ENCODE results near the gene CALML5.

CALML5 gene

DNA sequence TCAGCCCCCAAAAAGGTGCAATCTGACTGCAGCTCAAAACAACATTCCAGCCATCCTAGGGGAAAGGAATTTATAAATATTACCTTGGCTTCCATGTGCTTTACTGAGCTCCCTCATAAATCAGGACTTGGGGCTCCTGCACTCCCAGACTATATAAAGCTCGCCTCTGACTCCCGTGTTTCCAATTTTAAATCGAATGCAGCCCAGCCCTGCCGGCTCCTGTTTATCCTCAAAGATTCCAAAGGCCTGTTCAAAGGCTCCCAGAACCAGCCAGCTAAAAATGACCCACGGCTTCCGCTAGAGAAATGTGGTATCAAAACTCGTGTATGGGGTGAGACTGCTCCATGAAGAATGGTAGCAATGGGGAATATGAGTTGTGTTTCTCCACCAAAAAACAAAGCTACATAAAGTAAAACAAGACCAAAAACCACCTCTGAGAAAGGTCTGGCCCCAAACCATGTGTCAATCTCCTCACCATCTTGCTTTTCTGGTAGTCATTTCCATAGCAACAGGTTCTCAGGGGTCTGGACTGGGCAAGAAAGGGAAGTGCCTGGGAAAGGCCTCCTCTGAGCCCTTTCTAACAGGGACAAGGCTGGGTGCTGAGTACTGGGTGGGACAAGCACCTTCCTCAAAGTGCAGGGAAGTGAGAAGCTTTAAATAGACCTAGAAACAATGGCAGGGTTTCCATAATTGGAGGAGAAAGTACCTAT lies 30.5 kb upstream of the CALML5 start:
- Histone ChIP-seq H3F3A (ENCODE audit: control insufficient read depth, insufficient read depth) (no peaks in the 10 kb centered on the region), H3K4me2 (ENCODE audit: low read length) (no peak overlapping the region), H4K20me1 (ENCODE audit: control insufficient read depth, insufficient read depth, low read depth, low read length) (no peaks in the 10 kb centered on the region), H3K36me3 (ENCODE audit: control insufficient read depth, low read length) (no peaks in the 10 kb centered on the region), H3K4me3 (ENCODE audit: low read length) (no peak overlapping the region), H3K27ac (ENCODE audit: low read depth, low read length) (no peak overlapping the region), H3K79me2 (ENCODE audit: control insufficient read depth, low read length) (no peaks in the 10 kb centered on the region), H3K9me2 (replicated peaks; ENCODE audit: control insufficient read depth, low read length) (no peaks in the 10 kb centered on the region), H3K4me1 (ENCODE audit: control insufficient read depth, low read length) (no peaks in the 10 kb centered on the region), H3K9me3 (ENCODE audit: control insufficient read depth, insufficient read depth, low read length) (no peaks in the 10 kb centered on the region), H3K27me3 (ENCODE audit: control insufficient read depth, low read length) (peaks cover 3% of the 10 kb centered on the region; the same call in 1 of the 2 replicates)
- TF ChIP-seq, protein P1, sequence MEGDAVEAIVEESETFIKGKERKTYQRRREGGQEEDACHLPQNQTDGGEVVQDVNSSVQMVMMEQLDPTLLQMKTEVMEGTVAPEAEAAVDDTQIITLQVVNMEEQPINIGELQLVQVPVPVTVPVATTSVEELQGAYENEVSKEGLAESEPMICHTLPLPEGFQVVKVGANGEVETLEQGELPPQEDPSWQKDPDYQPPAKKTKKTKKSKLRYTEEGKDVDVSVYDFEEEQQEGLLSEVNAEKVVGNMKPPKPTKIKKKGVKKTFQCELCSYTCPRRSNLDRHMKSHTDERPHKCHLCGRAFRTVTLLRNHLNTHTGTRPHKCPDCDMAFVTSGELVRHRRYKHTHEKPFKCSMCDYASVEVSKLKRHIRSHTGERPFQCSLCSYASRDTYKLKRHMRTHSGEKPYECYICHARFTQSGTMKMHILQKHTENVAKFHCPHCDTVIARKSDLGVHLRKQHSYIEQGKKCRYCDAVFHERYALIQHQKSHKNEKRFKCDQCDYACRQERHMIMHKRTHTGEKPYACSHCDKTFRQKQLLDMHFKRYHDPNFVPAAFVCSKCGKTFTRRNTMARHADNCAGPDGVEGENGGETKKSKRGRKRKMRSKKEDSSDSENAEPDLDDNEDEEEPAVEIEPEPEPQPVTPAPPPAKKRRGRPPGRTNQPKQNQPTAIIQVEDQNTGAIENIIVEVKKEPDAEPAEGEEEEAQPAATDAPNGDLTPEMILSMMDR (IDR thresholded peaks at IDR 0.05; ENCODE audit: low read depth, low read length, poor library complexity, severe bottlenecking): no peak
- TF ChIP-seq EZH2phosphoT487 (IDR thresholded peaks at IDR 0.05; ENCODE audit: borderline replicate concordance, low read length): no peak

DNA sequence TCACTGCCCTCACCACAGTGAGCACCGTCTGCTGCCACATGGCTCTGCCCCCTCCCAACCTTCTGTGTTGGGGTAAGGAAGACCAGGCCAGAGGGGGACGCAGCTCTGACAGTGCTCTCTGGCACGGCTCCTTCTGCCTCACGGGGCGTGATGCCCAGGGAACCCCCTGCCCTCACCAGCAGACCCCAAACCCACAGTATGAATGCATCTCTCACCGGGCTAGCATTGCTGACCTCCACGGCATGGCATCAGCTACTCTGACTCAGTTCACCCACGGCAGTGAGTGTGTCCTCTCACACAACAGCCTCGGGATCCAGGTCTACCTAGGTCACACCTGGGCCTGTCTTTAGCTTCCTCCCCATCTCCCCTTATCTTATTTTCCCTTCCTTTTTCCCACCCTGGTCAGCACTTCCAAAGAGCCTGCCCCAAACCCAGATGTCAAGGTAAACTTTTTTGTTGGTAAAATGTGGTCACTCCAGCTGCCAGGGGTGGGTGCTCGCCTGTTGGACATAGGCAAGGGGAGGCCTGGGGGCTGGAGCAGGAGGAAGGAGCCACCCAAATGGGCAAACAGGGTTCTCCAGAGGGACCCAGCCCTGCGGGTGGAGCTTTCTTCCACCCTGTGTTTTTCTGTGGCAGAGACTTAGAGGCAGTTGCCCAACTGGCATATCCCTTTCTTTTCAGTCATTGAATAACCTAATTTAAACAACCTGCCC lies 29.8 kb upstream of the CALML5 start:
- Histone ChIP-seq H3K27ac (ENCODE audit: low read depth, low read length) (no peak overlapping the region), H3K27me3 (ENCODE audit: control insufficient read depth, low read length) (peaks cover 3% of the 10 kb centered on the region; the same call in 1 of the 2 replicates), H3K9me2 (replicated peaks; ENCODE audit: control insufficient read depth, low read length) (no peaks in the 10 kb centered on the region), H3K79me2 (ENCODE audit: control insufficient read depth, low read length) (no peaks in the 10 kb centered on the region), H3K4me3 (ENCODE audit: low read length) (no peak overlapping the region), H4K20me1 (ENCODE audit: control insufficient read depth, insufficient read depth, low read depth, low read length) (no peaks in the 10 kb centered on the region), H3K4me2 (ENCODE audit: low read length) (no peak overlapping the region), H3F3A (ENCODE audit: control insufficient read depth, insufficient read depth) (no peaks in the 10 kb centered on the region), H3K9me3 (ENCODE audit: control insufficient read depth, insufficient read depth, low read length) (no peaks in the 10 kb centered on the region), H3K4me1 (ENCODE audit: control insufficient read depth, low read length) (no peaks in the 10 kb centered on the region), H3K36me3 (ENCODE audit: control insufficient read depth, low read length) (no peaks in the 10 kb centered on the region)
- TF ChIP-seq EZH2phosphoT487 (IDR thresholded peaks at IDR 0.05; ENCODE audit: borderline replicate concordance, low read length): no peak
- TF ChIP-seq, protein P1 (IDR thresholded peaks at IDR 0.05; ENCODE audit: low read depth, low read length, poor library complexity, severe bottlenecking): no peak

DNA sequence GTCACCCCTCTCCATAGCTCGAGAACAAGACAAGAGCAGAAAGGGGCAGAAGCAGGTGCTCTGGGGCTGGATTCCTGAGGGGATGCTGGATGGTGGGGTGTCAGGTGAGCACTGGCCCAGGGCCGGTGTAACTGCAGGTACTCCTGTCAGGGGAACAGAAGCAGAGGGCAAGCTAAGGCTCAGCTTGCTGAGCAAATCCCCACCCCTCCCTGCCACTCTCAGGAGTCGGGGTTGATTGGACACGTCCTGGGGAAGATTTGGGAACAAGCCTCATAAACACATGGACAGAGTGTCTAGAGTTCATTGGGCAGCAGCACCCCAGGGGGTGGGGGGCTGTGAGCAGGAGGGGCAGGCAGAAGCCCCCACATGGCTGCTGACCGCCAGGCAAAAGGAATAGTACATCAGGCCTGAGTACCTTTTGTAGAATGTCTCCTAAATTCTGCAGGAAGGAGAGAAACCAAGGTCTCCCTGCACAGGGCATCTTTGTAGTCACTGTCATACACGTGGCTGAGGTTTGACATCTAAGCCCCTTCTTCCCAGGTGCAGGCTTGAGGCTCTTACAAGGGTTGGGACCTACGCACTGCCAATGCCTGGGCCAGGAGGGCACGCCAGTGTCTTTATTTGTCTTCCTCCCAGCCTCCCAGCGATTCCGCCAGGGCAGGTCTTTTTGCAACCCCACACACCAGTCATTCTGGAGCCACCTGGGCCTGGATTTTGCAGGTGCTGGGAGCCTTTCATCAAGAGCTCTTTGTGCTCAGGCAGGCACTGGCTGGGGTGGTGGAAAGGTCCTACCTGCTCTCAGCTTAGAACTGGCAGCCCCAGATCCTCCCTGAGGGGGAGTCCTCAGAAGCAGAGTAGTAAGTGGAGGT lies 28.2 kb upstream of the CALML5 start:
- Histone ChIP-seq H3K9me2 (replicated peaks; ENCODE audit: control insufficient read depth, low read length) (no peaks in the 10 kb centered on the region), H3K4me3 (ENCODE audit: low read length) (no peak overlapping the region), H3K79me2 (ENCODE audit: control insufficient read depth, low read length) (no peaks in the 10 kb centered on the region), H3K27ac (ENCODE audit: low read depth, low read length) (no peak overlapping the region), H4K20me1 (ENCODE audit: control insufficient read depth, insufficient read depth, low read depth, low read length) (no peaks in the 10 kb centered on the region), H3F3A (ENCODE audit: control insufficient read depth, insufficient read depth) (no peaks in the 10 kb centered on the region), H3K9me3 (ENCODE audit: control insufficient read depth, insufficient read depth, low read length) (no peaks in the 10 kb centered on the region), H3K4me2 (ENCODE audit: low read length) (no peak overlapping the region), H3K4me1 (ENCODE audit: control insufficient read depth, low read length) (no peaks in the 10 kb centered on the region), H3K27me3 (ENCODE audit: control insufficient read depth, low read length) (peaks cover 6% of the 10 kb centered on the region), H3K36me3 (ENCODE audit: control insufficient read depth, low read length) (no peaks in the 10 kb centered on the region)
- TF ChIP-seq EZH2phosphoT487 (IDR thresholded peaks at IDR 0.05; ENCODE audit: borderline replicate concordance, low read length): no peak
- TF ChIP-seq, protein P1 (IDR thresholded peaks at IDR 0.05; ENCODE audit: low read depth, low read length, poor library complexity, severe bottlenecking): no peak
